Activated CD4-positive, CD25-positive, alpha-beta regulatory T cell treated with anti-CD3 and anti-CD28 coated beads, Interleukin-2, amount 50 U/mL, for 16 hours (primary cell): ENCODE measurements around the gene ETHE1.

ENCODE experiments used
- DNase-seq: peaks from one replicate; pipeline ENCODE4 v3.0.0-alpha.2; 2020; ENCODE audit warnings: low read depth, low spot score

The ETHE1 gene, protein sequence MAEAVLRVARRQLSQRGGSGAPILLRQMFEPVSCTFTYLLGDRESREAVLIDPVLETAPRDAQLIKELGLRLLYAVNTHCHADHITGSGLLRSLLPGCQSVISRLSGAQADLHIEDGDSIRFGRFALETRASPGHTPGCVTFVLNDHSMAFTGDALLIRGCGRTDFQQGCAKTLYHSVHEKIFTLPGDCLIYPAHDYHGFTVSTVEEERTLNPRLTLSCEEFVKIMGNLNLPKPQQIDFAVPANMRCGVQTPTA

DNA sequence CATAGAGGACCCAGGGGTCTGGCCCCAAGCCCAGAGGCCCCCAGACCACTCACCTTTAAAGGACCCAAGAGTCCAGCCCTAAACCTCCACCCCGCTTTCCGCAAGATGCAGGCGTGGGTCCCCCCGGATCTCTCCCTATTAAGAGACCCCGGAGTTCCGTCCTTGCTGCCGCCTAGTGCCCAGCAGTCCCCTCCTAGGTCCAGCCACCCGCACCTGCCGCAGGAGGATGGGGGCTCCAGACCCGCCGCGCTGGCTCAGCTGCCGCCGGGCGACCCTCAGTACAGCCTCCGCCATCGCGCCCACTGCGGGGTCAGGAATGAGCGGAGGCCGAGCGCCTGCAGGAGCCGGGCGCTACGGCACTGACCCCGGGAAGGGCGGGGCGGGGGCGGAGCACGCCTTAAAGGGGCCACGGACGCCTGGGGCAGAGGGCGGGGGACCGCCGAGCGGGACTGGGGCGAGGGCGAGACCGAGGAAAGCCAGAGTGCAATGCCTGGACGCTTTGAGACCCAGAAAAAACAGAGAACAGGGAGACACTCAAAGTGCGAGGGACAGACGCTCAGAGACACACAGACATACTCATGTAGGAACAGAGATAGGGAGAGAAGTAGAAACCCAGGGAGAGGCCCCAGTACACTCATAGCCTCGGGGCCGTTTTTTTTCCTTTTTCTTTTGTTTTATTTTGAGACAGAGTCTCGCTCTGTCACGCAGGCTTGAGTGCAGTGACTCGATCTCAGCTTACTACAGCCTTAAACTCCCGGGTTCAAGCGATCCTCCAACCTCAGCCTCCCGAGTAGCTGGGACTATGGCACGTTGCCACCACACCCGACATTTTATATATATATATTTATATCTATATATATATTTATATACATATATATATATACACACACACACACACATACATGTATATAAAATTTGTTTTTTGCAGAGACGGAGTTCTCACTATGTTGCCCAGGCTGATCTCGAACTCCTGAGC is at the start of gene ETHE1:
TSS of gene ETHE1 (minus strand) at position 318 of the 976 bp plus-strand sequence. CDS start at position 294, 24 bp downstream.
- peak; percentile 41 for DNase-seq

- DNase-seq = no peak
These were observed 49.2 kb upstream of the ETHE1 start for GRCh38 chr19:43575955-43576878.

GRCh38 chr19:43575156-43575950 is 48.4 kb upstream of the ETHE1 start, which contains the start of the genes PINLYP and XRCC1:
Gene PINLYP (plus strand): TSS chr19:43575801. CDS start chr19:43577192, 1,391 bp downstream.
Gene XRCC1 (minus strand): TSS chr19:43575527. CDS start chr19:43575458, 69 bp downstream.
- DNase-seq = peak; percentile 90

GRCh38 chr19:43574424-43575155 is 47.6 kb upstream of the ETHE1 start:
- no peak for DNase-seq

- DNase-seq = no peak
These were observed 45.2 kb upstream of the ETHE1 start for GRCh38 chr19:43572171-43572588.

- no peak for DNase-seq
These were observed 43.3 kb upstream of the ETHE1 start for GRCh38 chr19:43570174-43570791.

- DNase-seq = no peak
These were observed 42.7 kb upstream of the ETHE1 start for GRCh38 chr19:43569657-43570056.

DNA sequence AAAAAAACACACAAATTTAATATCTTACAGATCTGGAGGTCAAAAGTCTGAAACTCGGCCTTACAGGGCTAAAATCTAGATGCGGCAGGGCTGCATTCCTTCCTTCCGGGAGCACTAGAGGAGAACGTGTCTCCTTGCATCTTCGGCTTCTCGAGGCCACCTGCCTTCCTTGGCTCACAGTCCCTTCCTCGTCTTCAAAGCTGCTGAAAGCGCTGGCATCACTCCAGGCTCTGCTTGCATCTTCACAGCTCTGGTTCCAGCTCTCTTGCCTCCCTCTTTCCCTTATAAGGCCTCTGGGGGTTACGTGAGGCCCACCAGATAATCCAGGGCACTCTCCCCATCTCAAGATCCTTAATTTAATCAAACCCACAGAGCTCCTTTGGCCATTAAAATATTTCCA is 37.8 kb upstream of the ETHE1 start:
- DNase-seq = no peak

- DNase-seq = no peak
These were observed 36.9 kb upstream of the ETHE1 start for GRCh38 chr19:43563816-43564457.

DNA sequence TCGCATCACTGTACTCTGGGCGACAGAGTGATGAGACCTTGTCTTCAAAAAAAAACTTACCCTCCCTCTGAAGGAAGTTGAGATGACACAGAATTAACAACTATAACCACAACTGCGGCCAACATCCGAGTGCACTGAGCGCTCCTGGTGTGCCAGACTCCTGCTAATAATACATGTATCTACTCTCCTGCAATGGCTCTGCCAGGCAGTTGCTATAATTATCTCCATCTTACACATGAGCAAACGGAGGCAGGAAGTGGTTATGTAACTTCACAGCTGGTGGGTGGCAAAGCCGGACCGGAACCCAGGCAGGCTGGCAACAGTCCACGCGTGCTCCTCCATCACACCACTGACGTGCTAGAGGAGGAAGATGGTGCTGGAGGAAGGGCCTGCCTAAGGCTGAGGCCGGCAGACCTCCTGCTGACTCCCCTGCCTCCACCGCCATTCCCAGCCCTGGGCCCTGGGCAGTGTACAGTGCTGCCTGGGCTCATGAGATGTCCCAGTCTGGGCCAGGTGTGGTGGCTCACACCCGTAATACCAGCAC is 35.8 kb upstream of the ETHE1 start:
- peak; percentile 55 for DNase-seq

- DNase-seq = no peak
These were observed 35.3 kb upstream of the ETHE1 start for GRCh38 chr19:43562226-43562697.

DNA sequence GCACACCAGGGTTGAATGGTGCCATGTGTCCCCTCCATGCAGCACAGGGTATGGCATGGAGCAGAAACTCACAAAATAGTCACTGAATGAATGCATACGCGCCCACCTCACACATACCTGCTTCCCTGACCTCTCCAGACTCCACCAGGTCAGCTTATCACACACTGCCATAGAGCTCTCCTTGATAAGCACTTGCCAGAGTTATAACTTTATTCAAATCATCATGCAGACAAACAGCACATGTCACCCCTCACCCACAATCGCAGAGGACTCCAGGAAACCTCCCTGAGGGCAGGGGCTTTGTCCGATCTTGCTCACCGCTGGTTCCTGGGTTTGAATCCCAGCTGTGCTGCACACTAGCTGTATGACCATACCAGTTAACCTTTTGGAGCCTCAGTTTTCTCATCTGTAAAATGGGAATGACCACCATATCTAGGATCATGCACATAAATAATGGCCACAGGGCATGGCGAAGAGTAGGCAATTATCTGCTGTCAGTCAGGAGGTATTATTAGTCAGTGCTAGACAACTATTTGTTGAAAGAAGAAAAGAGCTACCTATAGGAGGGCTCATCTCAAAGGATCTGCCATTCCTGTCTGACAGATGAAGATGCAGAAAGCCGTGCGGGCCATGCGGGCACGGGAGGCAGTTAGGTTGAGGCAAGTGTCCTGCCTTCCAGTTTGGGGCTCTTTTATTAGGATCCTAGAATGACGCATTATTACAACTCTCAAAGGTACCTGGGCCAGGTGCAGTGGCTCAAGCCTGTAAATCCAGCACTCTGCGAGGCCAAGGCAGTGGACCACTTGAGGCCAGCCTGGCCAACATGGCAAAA is 34.4 kb upstream of the ETHE1 start:
- DNase-seq = no peak

DNA sequence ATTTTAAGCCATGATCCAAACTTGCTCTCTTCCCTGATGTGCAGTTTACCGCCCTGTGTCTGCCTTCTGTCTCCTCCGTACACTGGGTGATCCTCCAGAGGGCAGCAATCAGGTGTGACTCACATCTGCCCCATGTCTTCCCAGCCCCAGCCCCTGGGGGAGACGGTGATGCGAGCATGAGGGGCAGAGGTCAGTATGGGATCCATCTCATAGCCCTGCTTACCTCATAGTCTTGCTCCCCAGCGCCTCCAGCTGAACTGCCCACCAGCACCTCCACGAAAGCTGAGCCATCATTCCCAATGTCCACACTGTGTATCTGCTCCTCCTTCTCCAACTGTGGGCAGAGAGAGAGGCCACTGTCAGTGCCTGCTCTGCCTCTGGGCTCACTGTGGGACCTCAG is 33.7 kb upstream of the ETHE1 start:
- DNase-seq = no peak

DNA sequence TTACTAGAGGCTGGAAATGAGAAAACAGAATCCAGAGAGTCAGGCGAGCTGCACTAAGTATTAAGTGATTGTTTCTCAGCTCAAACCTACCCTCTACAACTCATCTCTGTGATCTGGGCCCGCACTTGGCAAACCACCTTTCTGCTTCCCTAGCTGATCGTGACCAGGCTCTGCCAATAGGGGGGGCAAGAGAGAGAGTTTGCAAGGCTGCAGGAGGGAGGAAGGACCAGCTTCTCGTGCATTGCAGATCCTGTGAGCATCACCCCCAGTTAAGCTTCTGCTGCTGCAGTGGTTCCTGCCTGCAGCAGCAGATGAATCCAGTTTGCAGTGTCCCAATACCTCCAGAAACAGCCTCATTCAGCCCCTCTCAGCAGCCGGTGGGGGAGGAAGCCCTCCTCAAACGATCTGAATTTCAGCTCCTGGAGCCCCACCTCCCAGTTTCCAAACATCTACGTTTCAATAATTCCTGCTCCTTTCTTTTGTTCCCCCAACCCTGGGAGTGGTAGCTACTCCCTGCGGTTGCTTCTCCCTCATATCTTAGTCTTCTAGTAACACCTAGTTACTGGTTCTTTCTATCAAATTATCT is 28.3 kb upstream of the ETHE1 start:
- DNase-seq = peak; percentile 67

- no peak for DNase-seq
These were observed 27.4 kb upstream of the ETHE1 start for GRCh38 chr19:43554317-43554895.

DNA sequence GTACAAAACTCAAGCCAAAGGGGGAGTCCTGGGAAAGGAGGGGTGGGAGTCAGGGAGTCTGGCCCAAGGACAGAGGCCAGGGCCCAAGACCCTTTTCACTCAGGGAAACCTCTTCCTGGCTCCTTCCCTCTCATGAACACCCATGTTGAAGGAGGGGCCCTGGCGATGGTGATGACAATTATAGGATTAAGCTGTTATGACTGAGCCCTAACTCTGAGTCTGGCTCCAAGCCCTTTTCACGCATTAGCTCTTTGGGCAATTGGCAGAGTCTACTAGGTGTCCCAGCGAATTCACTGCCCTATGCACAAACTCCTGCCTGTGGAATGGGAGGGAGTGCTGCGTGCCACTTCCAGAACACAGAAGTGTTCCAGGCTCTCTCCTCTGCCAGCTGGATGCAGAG is 26.7 kb upstream of the ETHE1 start:
- no peak for DNase-seq

- DNase-seq = no peak
These were observed 25.6 kb upstream of the ETHE1 start for GRCh38 chr19:43552616-43553015.
